ENCODE measurements around the gene GAPVD1. TPM values are rescaled to one million over a fixed set of nuclear protein-coding genes. Genes with fewer than 3 reads are reported as not detected.

GAPVD1 gene
- total and polyA plus RNA-seq, 2 of the 8 experiments (the other 6 are each of a cell fraction or from before 2014, with no cell fraction given), result 5.5 to 40.5 TPM

GRCh38 chr9:125317704-125318103, 56.1 kb downstream of the GAPVD1 start:
- H3K23me2 ChIP-seq (ENCODE audit: low read depth, low read length), result no peaks in the 10 kb centered on the region
- H3K27me3 ChIP-seq (replicated peaks in 1 of 4; ENCODE audit: control insufficient read depth in 3 of 4, extremely low read depth in 1 of 4, insufficient read depth in 3 of 4, low read length in 3 of 4), result no peaks in the 10 kb centered on the region
- H2BK20ac ChIP-seq (ENCODE audit: low read length), result no peak overlapping the region
- no peak overlapping the region for H3K18ac ChIP-seq (ENCODE audit: extremely low read depth, low read length)
- no peak overlapping the region for H3K4ac ChIP-seq (replicated peaks; ENCODE audit: insufficient read length, low read depth, low read length)
- POLR2A ChIA-PET (ENCODE audit: partially characterized antibody), result no interaction called here
- no peak overlapping the region for H4K8ac ChIP-seq (ENCODE audit: extremely low read depth, insufficient read depth, low read length)
- no peak overlapping the region for H4K91ac ChIP-seq (replicated peaks; ENCODE audit: insufficient read length, low read length)
- peaks cover 3 to 24% (median 13%) of the 10 kb centered on the region in 4 experiments; a peak in 6 of 8 replicates for H3K36me3 ChIP-seq (ENCODE audit: control insufficient read depth in 2 of 4, insufficient read depth in 4 of 4, low read length in 3 of 4)
- H3K4me3 ChIP-seq (ENCODE audit: extremely low read depth in 1 of 4, insufficient read depth in 2 of 4, low read depth in 3 of 4, low read length in 4 of 4), result no peak overlapping the region
- no peaks in the 10 kb centered on the region for H3K79me2 ChIP-seq (ENCODE audit: control insufficient read depth in 1 of 2, insufficient read depth in 2 of 2, low read length in 2 of 2)
- DNase-seq (ENCODE audit: low read depth in 1 of 2, low spot score in 2 of 2) (no peak), FAIRE-seq (no peak)
- no peaks in the 10 kb centered on the region for H4K20me1 ChIP-seq (replicated peaks in 1 of 2; ENCODE audit: control insufficient read depth in 1 of 2, insufficient read depth in 2 of 2, low read length in 2 of 2)
- no peak overlapping the region for H3K14ac ChIP-seq (ENCODE audit: insufficient read length)
- H3K9ac ChIP-seq (replicated peaks in 1 of 4; ENCODE audit: extremely low read depth in 1 of 4, low read depth in 3 of 4, low read length in 3 of 4), result no peak overlapping the region
- H3K4me2 ChIP-seq (ENCODE audit: insufficient read depth in 1 of 2, low read depth in 2 of 2, low read length in 2 of 2), result no peak overlapping the region
- H4K5ac ChIP-seq (ENCODE audit: insufficient read length, low read depth, low read length), result no peak overlapping the region
- no peak overlapping the region for H2BK15ac ChIP-seq (ENCODE audit: low read length)
- no peak overlapping the region for H2AFZ ChIP-seq (ENCODE audit: low read length)
- no peaks in the 10 kb centered on the region for H3K9me3 ChIP-seq (ENCODE audit: insufficient read depth in 2 of 2, low read depth in 1 of 2, low read length in 1 of 2)
- H2BK12ac ChIP-seq (ENCODE audit: low read depth, low read length), result no peak overlapping the region
- H3K79me1 ChIP-seq (ENCODE audit: low read depth, low read length), result no peaks in the 10 kb centered on the region
- CTCF ChIA-PET (ENCODE audit: partially characterized antibody), result no interaction called here
- H3K4me1 ChIP-seq (replicated peaks in 1 of 4; ENCODE audit: control insufficient read depth in 3 of 4, insufficient read depth in 4 of 4, low read length in 3 of 4), result no peaks in the 10 kb centered on the region
- no peak overlapping the region for H3K56ac ChIP-seq (replicated peaks; ENCODE audit: insufficient read length, low read depth, low read length)
- H2BK120ac ChIP-seq (replicated peaks; ENCODE audit: low read depth, low read length), result no peak overlapping the region
- no peak overlapping the region for H2AK5ac ChIP-seq (ENCODE audit: low read depth, low read length)
- H3K23ac ChIP-seq (ENCODE audit: insufficient read length), result no peak overlapping the region
- H3K27ac ChIP-seq (ENCODE audit: low read depth, low read length), result no peak overlapping the region
- WGBS, 2 experiments (ENCODE audit: extremely low coverage in 1 of 2, insufficient coverage in 1 of 2, insufficient read length in 1 of 2, insufficient replicate concordance in 2 of 2, low coverage in 1 of 2, low lambda C conversion rate in 2 of 2, missing lambda C conversion rate in 1 of 2), result 100% methylated on average over 3 of the region's 3 CpGs; no CpG with 5 or more reads in 1 of the 2 experiments
- no peak overlapping the region for H2BK5ac ChIP-seq (ENCODE audit: low read depth, low read length)
- no peak for TF ChIP-seq ZNF274 (IDR thresholded peaks at IDR 0.05; ENCODE audit: borderline replicate concordance, extremely low read depth, low read length)
- TF ChIP-seq EZH2 (IDR thresholded peaks at IDR 0.05; ENCODE audit: low read depth, low read length, severe bottlenecking), result no peak
- TF ChIP-seq YY1 (IDR thresholded peaks at IDR 0.05; ENCODE audit: low read depth, low read length), result no peak
- no peak for TF ChIP-seq ATF3 (IDR thresholded peaks at IDR 0.05; ENCODE audit: insufficient read depth, low read depth, low read length)
- TF ChIP-seq, protein P1, sequence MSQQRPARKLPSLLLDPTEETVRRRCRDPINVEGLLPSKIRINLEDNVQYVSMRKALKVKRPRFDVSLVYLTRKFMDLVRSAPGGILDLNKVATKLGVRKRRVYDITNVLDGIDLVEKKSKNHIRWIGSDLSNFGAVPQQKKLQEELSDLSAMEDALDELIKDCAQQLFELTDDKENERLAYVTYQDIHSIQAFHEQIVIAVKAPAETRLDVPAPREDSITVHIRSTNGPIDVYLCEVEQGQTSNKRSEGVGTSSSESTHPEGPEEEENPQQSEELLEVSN (IDR thresholded peaks at IDR 0.05), result no peak
- TF ChIP-seq, protein P2, sequence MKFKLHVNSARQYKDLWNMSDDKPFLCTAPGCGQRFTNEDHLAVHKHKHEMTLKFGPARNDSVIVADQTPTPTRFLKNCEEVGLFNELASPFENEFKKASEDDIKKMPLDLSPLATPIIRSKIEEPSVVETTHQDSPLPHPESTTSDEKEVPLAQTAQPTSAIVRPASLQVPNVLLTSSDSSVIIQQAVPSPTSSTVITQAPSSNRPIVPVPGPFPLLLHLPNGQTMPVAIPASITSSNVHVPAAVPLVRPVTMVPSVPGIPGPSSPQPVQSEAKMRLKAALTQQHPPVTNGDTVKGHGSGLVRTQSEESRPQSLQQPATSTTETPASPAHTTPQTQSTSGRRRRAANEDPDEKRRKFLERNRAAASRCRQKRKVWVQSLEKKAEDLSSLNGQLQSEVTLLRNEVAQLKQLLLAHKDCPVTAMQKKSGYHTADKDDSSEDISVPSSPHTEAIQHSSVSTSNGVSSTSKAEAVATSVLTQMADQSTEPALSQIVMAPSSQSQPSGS (IDR thresholded peaks at IDR 0.05; ENCODE audit: low read length), result no peak
- TF ChIP-seq CTBP2 (IDR thresholded peaks at IDR 0.05; ENCODE audit: borderline replicate concordance, insufficient read depth, insufficient read length, low read length), result no peak
- TF ChIP-seq GTF2F1 (IDR thresholded peaks at IDR 0.05; ENCODE audit: borderline replicate concordance, low read depth, low read length), result no peak
- no peak for TF ChIP-seq POU5F1 (IDR thresholded peaks at IDR 0.05; ENCODE audit: low read depth, low read length)
- no peak for TF ChIP-seq POLR2A (IDR thresholded peaks at IDR 0.05; ENCODE audit: control extremely low read depth in 1 of 2, low read depth in 2 of 2, low read length in 2 of 2)
- no peak for TF ChIP-seq SRF (IDR thresholded peaks at IDR 0.05; ENCODE audit: low read depth, low read length)
- no peak for TF ChIP-seq BACH1 (IDR thresholded peaks at IDR 0.05; ENCODE audit: low read length)
